HG02840 (cell line): ENCODE measurements around the gene KRTAP12-3.
"Not testable (repeated sequence)": the region's sequence is repeated elsewhere in the genome, so short reads cannot be mapped to it uniquely, and the experiment has no call there.

Experiments
- ATAC-seq: cut with Tn5 transposase; IDR thresholded peaks from one replicate; pipeline ENCODE4 v1.9.1; 2021; ENCODE audit warnings: mild to moderate bottlenecking, moderate library complexity, moderate number of reproducible peaks; ENCODE audit not compliant: unreplicated experiment, low FRiP score

Gene KRTAP12-3

DNA sequence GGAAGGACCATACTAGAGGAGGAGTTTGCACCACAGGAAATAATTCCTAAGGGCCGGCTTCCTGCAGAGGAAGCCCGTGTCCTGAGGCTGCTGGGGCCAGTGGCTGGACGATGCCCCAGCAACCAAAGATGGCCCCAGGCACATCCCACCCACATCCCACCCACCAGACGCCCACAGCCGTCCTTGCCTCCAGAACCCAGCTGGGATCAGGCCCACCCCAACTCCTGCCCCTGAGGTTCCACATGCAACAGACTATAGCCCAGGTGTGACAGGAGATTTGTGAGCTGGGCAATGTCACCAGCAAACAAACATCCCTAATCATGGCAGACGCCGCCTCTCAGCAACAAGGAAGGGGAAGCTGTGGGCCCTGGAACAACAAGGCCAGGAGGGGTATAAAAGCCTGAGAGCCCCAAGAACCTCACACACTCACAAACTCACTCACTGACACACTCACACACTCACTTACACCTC is 31.0 kb upstream of the KRTAP12-3 start, which contains the start of gene KRTAP10-9:
Gene KRTAP10-9, plus strand, starts transcription at position 421 of the 471 bp plus-strand sequence. CDS start 79 bp downstream, outside the sequence.
- ATAC-seq, result no peak

DNA sequence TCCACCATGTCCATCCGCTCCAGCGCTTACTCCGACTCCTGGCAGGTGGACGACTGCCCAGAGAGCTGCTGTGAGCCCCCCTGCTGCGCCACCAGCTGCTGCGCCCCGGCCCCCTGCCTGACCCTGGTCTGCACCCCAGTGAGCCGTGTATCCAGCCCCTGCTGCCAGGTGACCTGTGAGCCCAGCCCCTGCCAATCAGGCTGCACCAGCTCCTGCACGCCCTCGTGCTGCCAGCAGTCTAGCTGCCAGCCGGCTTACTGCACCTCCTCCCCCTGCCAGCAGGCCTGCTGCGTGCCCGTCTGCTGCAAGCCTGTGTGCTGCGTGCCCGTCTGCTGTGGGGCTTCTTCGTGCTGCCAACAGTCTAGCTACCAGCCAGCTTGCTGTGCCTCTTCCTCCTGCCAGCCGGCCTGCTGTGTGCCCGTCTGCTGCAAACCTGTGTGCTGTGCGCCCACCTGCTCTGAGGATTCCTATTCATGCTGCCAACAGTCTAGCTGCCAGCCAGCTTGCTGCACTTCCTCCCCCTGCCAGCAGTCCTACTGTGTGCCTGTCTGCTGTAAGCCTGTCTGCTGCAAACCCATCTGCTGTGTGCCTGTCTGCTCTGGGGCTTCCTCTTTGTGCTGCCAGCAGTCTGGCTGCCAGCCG is 30.4 kb upstream of the KRTAP12-3 start:
- ATAC-seq, result not testable (repeated sequence)

DNA sequence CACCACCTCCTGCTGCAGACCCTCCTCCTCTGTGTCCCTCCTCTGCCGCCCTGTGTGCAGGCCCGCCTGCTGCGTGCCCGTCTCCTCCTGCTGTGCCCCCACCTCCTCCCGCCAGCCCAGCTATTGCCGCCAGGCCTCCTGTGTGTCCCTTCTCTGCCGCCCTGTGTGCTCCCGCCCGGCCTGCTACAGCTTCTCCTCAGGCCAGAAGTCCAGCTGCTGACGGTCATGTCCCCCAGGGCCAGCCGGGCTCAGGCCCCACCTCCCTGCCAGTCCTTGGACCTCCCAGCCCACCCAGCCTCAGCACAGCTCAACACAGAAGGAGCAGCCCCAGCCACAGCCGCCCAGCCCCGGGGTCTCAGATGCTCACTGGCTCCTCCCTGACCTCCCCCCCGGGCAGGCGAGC is 29.9 kb upstream of the KRTAP12-3 start:
- not testable (repeated sequence) for ATAC-seq

DNA sequence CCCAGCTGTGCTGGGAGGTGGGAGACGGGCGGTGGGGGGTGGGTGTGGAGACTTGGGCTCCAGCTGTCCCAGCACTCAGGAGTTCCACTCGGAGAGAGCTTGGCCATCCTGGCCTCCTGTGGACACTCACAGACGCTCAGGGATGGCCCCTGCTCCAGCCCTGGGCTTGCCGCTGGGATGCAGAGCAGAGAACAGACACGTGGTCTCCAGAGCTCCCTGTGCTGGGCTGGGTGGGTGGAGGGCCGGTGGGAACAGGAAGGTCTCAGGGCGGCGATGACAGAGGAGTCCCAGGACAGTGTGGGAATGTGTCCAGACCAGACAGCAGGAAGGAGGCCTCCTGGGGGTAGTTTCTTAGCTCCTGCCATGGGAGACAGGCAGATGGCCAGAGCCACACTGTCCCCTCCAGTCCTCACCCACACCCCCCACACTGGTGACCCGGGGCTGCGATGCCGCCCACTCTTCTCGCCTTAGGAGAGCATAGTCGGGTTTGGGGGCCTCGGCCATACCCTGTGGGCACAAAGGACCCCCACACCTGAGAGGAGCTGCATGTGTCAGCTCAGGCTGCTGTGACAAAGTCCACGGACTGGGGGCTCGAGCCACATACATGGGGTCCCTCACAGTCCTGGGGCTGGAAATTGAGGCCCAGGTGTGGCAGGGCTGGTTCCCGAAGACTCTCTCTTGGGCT is 28.9 kb upstream of the KRTAP12-3 start:
- no peak for ATAC-seq

DNA sequence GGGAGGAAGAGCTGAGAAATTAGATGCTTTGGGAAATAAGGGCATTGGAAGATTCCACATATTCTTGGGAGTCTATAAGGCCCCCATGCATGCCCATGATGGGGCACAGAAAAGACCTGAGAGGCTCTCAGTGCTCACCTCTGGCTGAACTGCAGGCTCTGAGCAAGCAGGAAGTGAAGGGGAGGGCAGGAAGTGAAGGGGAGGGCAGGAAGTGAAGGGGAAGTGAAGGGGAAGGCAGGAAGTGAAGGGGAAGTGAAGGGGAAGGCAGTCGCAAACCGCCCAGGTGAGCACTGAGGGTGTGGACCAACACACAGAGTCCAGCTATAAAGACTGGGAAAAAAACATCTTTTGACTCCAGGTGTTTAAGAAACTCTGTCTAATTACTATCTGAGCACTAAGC is 27.3 kb upstream of the KRTAP12-3 start:
- ATAC-seq, result no peak

DNA sequence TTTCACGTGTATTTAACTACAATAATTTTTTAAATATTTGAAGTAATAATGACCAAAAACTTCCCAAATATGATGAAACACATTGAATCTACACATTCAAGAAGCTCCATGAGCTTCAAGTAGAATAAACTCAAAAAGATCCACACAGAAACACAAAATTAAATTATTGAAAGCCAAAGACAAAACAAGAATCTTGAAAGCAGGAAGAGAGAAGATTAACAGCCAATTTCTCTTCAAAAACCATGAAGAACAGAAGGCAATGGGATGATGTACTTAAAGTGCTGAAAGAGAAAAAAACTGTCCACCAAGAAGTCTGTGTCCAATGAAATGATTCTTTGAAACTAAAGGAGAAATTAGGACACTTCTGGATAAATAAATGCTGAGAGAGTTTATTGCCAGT is 25.7 kb upstream of the KRTAP12-3 start:
- ATAC-seq, result no peak

DNA sequence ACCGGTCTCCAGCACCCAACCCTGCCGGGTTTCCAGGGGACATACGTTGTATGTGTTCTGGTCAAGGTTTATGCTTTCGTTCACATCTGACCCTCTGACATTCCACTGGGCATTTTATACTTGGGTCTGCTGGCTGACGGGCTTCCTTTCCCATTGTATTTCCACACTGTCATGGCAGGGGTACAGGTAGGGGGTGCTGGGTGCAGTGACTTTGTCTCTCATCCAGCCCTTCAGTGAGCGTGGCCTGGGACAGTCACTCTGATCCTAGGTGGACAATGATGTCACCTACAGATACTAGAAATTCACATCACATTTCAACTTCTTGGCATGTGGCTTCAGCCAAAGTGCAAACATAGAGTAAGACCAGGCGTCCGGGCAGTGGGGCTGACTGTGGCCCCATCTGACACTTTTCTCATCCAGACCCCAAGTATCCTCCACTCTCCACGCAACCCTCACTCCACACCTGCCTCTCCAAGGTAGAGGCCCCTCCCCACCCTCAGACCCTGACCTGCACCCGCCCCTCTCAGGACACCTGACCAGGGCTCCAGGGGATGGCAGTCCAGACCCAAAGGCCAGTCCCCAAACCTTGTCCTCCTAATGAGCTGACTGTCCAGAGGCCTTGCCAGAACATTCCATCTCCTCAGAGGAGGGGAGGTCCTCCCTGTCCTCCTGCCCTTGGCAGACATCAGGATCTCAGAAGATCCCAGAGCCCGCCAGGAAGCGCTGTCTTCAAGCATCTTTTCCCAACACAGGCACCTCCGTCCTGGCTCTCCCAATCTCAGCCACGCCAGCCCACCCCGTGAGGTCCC is 21.3 kb upstream of the KRTAP12-3 start:
- ATAC-seq, result no peak

DNA sequence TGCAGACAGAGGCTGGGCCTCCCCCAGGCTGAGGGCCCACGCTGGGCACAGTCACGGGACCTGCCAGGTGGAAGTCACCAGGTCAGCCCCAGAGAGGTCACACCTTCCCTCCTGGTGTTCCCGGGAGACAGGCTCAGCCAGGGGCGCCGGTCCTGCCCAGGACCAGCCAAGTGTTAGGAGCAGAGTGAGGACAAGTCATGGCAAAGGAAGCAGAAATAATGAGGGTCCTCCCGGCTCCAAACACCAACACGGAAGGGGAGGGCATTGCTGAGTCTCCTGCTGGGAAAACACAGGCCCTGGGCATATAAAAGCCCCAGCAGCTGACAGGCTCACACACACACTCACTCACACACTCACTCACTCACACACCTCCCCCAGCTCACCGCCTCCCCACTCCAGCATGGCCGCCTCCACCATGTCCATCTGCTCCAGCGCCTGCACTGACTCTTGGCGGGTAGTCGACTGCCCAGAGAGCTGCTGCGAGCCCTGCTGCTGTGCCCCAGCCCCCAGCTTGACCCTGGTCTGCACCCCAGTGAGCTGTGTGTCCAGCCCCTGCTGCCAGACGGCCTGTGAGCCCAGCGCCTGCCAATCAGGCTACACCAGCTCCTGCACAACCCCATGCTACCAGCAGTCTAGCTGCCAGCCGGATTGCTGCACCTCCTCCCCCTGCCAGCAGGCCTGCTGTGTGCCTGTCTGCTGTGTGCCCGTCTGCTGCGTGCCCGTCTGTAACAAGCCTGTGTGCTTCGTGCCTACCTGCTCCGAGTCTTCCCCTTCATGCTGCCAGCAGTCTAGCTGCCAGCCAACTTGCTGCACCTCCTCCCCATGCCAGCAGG is 20.5 kb upstream of the KRTAP12-3 start, which contains the start of gene KRTAP10-10:
Gene KRTAP10-10, plus strand, starts transcription at position 339 of the 833 bp plus-strand sequence. Its CDS starts 62 bp downstream, at position 401.
- ATAC-seq, result no peak

DNA sequence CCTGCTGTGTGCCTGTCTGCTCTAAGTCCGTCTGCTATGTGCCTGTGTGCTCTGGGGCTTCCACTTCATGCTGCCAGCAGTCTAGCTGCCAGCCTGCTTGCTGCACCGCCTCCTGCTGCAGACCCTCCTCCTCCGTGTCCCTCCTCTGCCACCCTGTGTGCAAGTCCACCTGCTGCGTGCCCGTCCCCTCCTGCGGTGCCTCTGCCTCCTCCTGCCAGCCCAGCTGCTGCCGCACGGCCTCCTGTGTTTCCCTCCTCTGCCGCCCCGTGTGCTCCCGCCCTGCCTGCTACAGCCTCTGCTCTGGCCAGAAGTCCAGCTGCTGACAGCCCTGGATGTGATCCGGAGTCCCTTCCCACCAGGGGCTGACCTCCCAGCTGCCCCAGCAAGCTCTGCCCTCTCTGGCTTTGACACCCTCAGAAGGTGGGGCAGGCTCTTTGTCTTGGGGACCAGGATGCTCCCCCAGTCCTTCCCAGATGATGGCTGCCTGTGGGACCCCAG is 19.8 kb upstream of the KRTAP12-3 start:
- ATAC-seq, result not testable (repeated sequence)

DNA sequence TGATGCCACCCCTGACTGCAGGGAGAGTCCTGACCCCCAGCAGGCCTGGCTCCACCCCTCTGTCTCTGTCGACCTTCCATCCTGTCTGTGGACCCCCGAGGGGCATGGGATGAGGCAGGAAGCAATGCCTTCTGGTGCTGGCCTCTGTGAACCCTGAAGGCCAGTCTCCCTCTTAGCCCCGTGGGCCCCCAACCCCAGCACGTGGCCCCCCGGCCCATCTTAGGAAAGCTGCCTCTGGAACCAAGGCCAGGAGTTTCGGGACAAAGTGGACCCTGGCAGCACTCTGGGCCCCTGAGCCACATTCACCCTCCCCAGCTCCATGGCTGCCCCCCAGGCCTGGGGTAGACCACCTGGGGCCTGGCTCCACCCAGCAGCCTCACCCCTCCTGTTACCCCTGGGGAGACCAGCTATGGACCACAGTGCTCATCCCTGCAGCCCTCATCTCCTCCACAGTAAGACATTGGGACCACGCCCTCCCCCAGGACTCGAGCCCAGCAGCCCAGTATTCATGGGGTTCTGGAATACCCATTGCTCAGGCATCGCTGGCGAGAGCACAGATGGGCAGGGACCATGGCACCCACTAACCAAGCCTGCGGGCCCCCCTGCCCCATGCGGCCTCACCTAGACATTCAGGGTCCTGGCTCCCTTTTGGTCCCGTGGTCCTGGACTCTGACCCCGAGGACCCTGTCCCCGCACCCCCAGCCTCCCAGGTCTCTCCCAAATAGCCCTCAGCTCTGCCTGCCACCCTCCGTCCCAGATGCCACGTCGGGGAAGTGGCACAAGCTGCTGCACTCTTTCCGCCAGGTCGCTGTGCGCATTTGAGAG is 19.0 kb upstream of the KRTAP12-3 start:
- ATAC-seq, result not testable (repeated sequence)

DNA sequence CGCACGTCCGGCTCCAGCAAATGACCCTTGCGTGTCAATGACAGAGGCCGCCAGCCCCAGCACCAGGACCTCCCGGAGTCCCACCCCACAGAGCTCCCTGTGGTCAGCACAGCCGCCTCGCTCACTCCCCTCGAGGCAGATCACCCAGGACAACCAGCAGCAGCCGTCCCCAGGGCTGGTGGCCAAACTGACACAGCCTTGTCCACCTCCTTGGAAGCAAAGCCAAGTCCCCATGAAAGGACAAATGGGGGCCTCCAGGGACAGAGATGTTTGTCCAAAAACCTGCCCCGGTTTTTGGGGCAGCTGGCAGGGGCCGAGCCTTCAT is 18.4 kb upstream of the KRTAP12-3 start:
- ATAC-seq, result no peak

DNA sequence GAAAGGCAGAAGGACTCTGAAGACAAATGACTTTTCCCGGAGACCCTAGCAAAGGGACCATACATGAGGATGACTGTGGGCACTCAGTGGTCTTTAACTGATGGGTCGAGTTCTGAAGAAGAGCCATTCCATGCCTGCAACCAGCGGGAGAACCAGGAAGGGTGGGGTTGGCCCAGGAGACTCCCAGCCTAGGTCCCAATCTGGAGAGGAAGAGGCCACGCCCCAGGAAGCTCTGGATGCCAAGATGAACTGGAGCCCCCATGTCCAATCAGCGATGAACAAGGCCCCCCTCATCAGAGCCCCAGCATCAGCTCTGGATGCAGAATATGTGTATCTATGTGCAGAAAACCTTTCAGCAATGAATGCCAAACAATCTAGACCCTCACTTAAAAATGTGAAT is 17.0 kb upstream of the KRTAP12-3 start:
- no peak for ATAC-seq

DNA sequence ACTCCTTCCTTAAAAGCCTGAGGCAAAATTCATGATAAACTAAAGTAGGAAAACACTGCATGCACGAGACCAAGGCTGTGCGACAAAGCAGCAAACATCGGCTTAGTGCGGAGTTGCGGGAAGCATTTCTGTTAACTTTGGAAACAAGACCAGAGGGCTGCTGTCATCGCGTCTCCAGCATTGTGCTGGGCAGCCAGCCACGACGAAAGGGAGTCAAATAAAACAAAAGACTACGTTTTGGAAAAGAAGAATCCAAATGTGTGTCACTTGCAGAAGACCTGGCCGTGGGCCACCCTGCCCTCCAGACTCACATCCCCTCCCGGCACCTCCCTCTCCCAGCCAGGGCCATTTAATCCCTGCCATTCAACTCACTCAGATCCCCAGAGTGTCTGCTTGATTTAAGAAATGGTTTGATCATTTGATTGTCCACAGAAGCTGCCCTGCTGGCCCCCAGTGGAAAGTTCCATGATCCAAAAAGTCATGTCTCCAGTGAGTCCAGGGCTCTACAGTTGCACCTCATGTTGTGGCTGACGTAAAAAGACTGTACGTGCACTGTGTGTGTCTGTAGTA is 13.9 kb upstream of the KRTAP12-3 start:
- ATAC-seq, result no peak

DNA sequence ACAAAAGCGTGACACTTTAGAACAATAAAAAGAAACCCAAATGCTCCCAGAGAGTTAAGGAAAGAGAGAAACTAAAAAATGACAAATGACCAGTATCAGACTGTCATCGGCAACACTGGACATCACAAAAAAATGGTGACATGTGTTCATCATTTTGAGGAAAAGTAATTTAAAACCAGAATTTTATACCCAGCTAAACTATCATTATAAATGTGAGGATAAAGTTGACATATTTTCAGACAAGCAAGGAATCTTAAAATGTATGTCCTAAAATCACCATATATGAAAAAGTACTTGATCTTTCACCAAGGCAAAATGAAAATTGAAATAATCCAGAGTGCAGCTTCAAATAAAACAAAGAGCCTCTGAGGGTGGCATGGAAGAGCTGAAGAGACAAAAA is 12.9 kb upstream of the KRTAP12-3 start:
- no peak for ATAC-seq

DNA sequence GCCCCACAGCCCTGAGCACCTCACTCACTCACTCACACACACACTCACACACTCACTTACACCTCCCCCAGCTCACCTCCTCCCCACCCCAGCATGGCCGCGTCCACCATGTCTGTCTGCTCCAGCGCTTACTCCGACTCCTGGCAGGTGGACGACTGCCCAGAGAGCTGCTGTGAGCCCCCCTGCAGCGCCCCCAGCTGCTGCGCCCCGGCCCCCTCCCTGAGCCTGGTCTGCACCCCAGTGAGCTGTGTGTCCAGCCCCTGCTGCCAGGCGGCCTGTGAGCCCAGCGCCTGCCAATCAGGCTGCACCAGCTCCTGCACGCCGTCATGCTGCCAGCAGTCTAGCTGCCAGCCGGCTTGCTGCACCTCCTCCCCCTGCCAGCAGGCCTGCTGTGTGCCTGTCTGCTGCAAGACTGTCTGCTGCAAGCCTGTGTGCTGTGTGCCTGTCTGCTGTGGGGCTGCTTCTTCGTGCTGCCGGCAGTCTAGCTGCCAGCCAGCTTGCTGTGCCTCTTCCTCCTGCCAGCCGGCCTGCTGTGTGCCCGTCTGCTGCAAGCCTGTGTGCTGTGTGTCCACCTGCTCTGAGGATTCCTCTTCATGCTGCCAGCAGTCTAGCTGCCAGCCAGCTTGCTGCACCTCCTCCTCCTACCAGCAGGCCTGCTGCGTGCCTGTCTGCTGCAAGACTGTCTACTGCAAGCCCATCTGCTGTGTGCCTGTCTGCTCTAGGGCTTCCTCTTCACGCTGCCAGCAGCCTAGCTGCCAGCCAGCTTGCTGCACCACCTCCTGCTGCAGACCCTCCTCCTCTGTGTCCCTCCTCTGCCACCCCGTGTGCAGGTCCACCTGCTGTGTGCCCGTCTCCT is 11.1 kb upstream of the KRTAP12-3 start, which contains the start of gene KRTAP10-11:
Gene KRTAP10-11, plus strand, starts transcription at position 49 of the 856 bp plus-strand sequence. Its CDS starts 45 bp downstream, at position 94.
- not testable (repeated sequence) for ATAC-seq

DNA sequence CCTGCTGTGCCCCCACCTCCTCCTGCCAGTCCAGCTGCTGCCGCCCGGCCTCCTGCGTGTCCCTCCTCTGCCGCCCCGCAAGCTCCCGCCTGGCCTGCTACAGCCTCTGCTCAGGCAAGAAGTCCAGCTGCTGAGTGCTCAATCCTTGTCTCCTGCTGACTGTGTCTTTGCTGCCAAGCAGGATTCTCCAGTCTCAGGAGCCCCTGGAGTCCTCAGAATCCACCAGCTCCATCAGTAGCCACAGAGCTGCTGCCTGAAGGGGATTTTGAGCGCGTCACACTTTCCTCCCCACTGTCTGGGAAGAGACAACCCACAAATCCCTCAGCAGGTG is 10.5 kb upstream of the KRTAP12-3 start:
- no peak for ATAC-seq

DNA sequence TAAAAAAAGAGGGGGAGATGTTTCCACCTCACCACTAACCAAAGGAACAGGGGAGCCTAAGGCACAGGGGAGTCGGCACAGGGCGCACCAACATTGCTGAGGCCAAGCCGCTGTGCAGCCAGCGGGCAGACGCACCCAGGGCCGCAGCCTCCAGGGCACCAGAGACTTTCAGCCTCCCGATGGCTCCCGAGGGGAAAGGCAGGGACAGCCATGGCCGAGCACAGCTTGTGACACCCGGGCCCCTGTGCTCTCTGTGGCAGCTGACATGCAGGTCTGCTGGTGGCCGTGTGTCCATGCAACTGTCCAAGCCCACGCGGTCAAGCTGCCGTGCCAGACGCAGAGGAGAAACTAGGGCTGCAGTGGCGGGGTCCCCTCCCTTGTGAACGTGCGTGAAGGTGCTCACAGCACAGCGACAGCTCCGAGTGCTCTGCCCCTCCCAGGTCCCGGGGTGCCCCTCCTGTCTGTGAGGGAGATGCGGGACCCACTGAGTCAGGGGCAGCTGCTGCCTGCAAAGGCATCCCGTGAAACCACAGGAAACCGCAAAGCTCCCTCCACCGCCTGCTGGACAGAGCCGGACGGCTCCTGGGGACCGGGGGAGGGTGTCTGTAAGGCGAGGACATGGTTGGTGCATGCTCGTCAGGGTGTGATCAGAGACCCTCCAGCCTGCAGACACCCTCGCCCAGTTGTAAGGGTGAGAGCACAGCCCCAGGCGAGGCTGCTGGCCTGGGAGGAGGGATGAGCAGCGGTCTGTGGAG is 9.0 kb upstream of the KRTAP12-3 start:
- no peak for ATAC-seq
